NCI-H2227 (cell line): ENCODE results near the gene UBE2L5.
"Not testable (repeated sequence)": the region's sequence is repeated elsewhere in the genome, so short reads cannot be mapped to it uniquely, and the experiment has no call there.

ENCODE experiments used
- DNase-seq: peaks from one replicate; lab custom pipeline; 2025; ENCODE audit not compliant: unreplicated experiment; lab: John Stamatoyannopoulos, UW

The UBE2L5 gene

DNA sequence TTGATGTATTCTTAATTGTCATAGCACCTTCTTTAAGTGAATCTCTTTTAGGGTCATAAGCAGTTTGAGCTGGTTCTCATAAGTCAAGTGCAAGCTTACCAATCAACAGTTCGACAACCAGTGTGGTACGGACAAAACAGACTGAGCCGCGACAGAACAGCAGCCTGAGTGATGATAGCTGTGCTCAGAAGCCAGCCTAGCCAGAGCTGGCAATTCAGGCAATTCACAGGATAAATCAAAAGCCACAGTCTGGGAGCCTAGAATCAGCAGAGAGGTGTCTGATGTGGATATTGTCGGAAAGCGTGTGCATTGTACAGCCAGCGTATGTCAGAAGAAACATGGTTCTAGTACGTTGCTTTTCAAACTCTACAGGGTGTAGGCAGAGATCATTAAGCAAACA is 14.9 kb downstream of the UBE2L5 start:
- DNase-seq = no peak

DNA sequence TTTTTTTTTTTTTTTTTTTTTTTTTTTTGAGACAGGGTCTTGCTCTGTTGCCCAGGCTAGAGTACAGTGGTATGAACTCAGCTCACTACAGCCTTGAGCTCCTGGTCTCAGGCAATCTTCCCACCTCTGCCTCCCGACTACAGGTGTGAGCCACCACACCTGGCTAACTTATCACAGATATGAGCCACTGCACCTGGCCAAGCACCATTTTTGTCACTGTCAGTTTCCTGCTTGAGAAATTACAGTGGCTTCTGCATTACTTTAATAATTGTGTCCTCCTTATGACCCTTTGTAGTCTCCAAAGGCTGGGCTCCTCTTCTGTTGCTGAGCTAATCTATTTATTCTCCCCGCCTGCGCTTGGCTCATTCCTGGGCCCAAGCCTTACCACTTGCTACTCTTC is 16.0 kb downstream of the UBE2L5 start:
- DNase-seq = no peak

DNA sequence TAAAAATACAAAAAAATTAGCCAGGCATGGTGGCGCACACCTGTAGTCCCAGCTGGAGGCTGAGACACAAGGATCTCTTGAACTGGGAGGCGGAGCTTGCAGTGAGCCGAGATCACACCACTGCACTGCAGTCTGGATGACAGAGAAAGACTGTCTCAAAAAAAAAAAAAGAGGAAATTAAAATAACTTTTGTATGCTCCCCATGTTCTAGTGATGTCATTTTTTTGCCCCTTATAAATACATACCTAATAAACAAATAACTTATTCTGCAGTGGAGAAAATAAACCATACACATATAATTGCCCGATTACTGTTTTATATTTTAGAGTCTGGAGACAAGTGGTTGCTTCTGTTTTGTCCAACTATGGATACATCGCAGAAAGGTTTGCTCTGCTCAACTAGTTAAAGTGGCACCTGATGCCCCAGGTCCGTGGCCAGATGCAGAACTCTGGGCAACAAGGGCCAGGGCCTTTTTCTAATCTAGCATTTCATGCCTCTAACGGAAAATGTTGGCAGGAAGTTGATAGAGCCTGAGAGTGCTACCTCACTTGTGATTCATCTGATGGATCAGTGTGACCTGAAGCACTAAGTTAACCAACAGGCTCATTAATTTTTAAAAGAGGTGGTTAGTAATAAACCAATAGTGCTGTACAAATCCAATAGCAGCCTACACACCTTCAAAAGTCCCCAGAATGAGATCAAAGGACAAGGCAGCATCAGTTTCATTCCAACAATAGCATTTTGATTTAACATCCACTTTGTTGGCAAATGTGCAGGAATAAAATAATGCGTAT is 18.8 kb downstream of the UBE2L5 start:
- DNase-seq = no peak

DNA sequence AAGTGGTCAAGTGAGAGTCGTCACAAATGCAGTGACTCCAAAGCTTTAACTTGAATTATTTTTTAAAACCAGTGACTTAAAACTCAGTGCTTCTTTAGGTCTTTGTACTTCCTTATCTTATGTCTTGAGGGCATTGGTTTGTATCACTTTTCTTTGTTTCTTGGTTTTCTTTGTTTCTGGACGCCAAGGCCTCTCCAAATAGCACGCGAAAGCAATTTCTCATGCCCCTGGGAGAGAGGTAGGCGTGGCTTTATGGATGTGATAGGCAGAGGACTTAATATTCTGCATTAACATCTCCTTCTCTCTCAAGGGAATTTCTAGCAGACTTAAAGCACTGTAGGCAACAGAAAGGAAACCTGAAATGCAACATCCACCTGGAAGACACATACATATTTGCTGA is 20.6 kb downstream of the UBE2L5 start:
- DNase-seq = peak; percentile 2

DNA sequence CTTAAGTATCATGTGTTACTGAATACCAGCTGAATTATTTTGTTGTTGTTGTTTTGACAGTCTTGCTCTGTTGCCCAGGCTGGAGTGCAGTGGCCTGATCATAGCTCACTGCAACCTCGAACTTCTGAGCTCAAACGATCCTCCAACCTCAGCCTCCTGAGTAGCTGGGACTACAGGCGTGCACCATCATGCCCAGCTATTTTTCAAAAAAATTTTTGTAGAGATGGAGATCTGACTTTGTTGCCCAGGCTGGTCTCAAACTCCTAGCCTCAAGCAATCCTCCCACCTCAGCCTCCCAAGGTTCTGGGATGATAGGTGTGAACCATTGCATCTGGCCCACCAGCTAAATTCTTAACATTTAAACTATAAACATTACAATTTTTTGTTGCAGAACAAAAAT is 21.2 kb downstream of the UBE2L5 start:
- not testable (repeated sequence) for DNase-seq

DNA sequence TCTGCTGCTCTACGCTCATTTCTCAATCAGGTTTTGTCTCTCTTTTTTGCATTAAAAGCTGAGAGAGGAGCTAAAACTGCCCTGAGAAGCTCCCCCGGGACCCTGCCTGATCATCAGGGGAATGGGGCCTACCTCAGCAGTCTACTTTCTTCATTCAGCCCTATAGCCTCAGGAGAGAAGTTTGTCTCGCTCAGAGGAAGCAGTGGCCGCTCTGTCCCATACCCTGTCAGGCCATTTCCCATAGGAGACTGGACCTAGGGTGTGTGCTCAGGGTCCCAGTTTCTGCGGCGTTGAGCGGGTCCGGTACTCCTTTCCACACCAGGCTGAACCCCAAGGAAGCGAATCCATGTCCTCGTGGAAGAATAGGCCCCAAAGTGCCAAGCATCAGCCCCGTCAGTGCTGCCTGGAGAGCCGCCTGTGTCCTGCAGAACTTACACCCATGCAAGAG is 21.7 kb downstream of the UBE2L5 start:
- DNase-seq = no peak

DNA sequence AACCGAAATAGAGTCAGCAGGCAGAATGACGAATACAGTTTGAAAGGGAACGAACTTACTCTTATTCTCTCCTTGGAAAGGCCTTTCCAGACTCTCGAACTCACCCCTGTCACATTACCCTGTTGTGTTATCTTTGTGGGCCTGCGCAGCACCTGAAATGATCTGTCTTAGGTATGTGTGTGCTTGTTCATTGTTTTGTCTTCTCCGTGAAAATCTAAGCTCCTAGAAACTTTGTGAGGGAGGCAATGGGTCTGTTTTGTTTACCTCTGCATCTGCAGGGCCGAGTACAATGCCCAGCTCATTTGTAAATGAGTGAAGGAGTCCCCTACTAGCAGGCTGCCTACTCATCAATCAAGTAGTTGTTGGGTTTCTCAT is 23.8 kb downstream of the UBE2L5 start:
- DNase-seq = no peak

DNA sequence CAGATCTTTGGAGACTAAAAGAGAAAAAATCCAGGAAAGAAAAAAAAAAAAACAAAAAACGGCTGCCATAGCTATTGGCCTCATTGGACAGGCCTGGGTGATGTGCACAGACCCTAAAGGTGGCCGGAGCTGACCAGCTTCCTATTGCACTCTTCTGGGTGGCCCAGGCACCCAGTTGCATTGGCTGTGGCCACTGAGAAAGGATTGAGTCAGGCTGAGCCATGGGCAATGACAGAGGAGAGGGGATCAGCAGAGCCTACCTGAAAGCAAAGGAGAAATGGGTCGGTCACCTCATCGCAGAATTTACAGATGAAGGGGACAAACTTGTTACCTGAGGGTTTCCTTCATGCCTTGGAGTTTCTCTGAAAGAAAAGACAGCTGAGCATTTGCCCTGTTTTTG is 26.1 kb downstream of the UBE2L5 start:
- no peak for DNase-seq

DNA sequence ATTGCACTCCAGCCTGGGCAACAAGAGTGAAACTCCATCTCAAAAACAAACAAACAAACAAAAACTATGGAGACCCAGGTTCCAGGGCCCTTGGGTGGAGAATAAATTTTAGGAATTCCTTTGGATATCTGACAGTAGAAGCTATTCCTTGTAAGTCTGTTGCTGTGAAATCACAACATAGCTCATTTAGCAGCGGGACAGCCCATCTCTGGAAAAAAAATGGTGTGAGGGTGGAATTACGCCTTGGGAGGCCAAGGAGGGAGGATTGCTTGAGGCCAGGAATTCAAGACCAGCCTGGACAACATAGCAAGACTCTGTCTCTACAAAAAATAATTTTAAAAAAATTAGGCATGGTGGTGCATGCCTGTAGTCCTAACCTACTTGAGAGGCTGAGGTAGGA is 27.8 kb downstream of the UBE2L5 start:
- DNase-seq = no peak

DNA sequence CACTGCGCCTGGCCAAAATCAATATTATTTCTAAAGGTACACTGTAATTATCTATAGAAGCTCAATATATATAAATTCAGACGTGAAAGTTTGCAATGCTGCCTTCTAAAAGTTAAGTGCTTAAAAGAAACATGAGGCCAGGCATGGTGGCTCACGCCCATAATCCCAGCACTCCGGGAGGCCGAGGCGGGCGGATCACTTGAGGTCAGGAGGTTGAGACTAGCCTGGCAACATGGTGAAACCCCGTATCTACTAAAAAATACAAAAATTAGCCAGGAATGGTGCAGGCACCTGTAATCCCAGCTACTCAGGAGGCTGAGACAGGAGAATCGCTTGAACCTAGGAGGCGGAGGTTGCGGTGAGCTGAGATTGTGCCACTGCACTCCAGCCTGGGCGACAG is 29.2 kb downstream of the UBE2L5 start:
- not testable (repeated sequence) for DNase-seq

DNA sequence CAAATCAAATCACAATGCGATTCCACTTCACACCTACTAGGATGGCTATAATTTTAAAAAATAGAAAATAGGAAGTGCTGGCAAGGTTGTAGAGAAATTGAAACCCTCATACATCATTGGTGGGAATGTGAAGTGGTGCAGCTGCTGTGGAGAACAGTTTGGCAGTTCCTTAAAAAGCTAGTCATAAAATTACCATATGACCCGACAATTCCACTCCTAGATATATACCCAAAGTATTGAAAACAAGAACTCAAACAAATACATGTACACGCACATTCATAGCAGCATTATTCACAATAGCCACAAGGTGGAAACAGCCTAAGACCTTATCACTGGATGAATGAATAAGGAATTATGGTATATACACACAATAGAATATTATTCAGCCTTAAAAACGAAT is 31.4 kb downstream of the UBE2L5 start:
- DNase-seq = no peak

DNA sequence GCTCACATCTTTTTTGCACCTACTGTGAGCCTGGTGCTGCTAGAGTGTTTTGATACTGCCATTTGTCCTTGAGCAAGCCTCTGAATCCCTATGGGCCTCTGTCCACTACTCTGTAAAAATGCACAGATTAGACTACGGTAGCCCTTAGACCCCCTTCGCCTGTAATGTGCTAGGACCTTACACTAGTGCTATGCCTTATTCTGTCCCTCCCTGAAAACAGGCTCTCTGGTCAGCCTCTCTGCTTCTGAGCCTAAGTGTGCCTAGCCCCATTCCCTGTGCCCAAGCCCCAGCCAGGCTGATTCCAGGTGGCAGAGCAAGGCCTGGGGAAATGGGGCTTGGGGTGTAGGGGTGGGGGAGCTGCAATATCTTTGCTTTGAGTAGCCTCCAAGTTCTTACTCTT is 32.7 kb downstream of the UBE2L5 start:
- no peak for DNase-seq

DNA sequence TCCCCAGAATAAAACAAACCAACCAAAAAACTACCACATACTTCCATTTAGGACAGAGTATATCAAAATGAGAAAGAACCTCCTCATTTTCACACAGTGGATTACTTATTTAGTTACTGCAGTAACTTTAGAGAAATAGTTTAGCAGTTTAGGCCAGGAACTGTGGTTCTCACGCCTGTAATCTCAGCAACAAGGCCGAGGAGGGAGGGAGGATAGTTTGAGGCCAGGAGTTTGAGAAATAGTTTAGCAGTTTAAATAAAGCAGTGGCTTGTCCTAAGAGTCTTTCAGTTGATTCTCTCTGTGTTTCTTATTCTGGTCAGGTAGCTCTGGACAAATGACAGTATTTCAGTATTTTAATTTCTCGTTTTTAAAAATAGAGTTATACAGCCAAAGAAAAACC is 34.0 kb downstream of the UBE2L5 start:
- DNase-seq = no peak

DNA sequence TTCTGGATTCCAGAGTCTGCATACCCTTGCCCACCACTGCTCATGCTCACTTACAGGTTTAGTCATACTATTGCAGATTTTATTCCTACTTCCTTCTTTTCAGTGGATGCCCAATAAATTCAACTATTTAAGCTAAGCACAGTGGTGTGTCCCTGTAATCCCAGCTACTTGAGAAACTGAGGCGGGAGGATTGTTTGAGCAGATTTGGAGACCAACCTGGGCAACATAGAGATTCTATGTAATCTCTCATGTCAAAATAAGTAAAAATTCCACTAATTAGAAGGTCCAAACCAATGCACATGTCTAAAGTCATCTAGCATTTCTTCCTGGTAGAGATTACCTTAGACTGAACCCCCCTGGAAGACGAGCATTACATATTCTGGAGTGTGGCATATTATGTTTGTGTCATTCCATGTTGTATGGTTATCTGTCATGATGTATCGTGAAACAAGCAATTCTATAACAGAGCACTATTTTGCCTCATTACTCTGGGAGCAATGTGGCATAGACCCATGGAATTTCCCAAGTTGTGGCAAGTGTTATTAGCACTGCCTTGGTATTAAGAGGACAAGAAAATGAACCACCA is 35.1 kb downstream of the UBE2L5 start:
- no peak for DNase-seq

DNA sequence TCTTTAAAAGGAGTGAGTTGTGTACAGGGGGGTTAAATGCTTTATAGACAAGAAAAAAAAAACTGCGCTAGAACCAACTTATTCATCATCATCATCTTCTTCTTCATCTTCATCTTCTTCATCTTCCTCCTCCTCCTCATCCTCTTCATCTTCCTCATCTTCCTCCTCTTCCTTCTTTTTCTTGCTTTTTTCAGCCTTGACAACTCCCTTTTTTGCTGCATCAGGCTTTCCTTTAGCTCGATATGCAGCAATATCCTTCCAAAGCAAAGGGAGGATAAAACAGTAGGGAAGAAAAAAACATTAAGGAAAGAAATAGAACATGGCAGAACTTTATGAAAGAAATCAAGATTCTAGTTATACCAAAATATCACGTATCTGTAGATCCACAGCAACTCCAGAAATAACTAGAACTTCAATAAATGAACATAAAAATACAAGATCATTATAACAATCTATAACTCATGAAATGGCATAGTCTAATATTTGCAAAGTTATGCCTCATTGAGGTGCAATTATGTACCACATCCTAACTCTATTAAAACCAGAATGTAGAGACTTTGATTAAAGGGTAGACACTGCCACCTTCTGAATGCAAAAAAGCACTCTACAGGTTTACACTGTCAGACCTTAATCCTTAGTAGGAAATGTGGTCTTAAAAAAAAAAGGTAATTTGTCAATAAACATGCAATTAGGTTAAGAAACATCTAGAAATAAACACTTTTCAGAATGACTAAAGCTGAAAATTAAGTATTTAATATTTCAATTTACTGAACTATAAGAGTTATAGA is 39.2 kb downstream of the UBE2L5 start:
- DNase-seq = peak; percentile 3

DNA sequence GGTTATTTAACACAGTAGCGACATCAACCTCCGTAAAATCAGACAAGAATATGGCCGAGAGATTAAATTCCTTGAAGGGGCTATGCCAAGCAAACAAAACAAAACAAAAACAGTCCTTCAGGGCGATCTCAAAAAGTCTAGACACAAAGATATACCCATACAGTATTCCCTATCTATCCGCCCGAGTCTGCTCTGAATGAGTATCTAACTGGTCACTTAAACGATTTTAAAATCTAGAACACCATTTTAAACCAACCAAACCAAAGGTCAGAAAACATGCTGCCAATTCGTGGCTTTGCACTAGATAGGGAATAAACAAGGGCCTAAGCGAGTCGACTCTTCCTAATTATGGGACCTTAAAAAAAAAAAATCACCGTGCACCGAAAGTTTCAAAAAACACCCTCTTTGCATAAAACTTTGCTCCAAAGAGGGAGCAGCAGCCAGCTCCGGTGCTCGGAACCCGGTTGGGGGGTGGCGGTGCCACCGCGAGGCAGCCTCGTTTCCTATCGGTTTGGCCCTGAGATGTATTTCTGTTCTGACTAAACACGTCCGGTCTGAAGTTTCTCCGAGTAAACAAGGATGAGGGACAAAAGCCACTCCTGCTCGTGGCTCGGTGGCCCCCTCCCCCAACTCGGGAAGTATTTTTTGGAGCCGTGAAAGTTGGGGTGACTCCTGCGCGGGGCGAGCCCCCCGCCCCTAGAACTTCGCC is 41.6 kb downstream of the UBE2L5 start:
- DNase-seq = peak; percentile 54

DNA sequence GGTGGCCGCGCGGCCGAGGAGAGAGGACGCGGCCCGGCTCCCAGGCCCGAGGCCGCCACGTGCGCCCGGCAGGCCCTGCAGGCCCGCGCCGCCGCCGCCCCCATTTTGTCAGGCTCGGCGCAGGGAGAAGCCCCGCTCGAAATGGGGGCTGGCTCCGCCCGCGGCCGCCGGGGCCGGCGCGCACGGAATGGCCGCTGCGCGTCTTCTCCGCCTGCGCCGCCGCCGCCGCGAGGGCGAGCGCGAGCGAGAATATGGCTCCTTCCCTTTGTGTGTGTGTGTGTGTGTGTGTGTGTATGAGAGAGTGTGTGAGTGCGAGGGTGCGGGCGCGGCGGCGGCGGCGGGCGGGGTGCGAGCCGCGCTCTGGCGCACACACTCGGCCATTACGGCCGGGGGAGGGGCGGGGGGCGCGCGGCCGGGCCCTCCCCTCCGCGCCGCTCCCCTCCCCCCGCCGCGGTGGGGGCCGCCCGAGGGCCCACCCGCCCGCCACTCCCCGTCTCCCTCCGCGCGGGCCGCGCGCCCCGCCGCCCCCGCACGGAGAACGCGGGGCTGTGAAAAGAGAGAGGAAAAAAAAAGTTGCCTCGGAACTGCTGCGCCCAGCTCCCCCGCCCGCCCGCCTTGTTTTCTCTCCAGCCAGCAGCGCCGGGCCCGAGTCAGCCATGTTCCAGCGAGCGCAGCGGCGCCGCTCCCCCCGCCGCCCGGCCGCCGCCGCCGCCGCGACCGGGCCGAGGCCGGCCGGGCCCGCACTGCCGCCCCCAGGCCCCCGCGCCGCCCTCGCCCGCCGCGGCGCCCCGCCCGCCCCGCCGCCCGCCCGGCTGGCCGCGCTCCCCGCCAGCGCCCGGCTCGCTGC is 42.4 kb downstream of the UBE2L5 start:
- DNase-seq = peak; percentile 85

DNA sequence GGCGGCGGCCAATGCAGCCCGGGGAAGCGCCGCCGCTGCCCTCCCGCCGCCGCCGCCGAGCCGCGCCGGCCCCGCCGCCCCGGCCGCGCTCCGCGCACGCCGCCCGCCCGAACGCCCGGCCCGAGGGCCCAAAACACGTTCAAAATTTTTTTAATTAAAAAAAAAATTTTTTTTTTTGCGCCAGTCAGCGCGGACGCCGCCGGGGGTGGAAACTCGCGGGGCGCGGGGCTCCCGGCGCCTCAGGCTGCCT is 43.0 kb downstream of the UBE2L5 start:
- no peak for DNase-seq

DNA sequence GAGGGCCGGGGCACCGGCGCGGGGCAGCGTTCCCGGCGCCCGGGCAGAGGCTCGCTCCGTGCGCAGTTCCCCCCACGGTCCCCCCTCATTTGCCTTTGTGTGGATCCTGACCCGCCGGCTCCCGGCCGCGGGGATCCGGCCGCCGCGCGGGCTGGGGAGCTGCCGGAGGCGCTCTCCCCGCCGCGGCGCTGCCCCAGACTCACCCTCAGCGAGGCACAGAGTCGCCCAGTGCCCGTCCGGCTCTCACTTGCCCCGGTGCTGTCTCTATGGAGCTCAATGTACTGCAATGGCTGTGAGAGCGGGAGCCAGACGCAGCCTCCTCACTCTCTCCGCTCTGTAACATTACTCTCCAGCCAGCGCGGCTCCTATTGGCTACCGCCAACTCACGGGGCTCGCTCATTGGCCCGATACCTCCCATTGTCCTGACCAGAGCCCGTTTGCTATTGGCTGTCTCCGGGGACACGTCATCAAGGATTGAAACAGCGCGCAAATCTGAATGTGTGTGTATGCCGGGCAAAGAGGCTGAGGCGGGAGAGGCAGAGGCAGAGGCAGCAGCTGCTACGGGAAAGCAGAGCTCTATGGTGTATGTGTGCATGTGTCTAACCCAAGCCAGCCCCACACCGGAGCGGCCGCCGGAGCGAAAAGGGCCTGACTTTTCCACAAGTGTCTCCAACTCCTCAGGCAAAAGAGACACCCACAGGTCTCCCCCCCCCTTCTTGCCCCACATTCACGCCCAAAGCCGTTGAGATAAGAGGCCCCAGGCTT is 43.5 kb downstream of the UBE2L5 start, which contains the start of gene HMGB1:
TSS of gene HMGB1 (minus strand) at position 344 of the 765 bp plus-strand sequence. CDS start 2,256 bp downstream, outside the sequence.
- DNase-seq = peak; percentile 97

DNA sequence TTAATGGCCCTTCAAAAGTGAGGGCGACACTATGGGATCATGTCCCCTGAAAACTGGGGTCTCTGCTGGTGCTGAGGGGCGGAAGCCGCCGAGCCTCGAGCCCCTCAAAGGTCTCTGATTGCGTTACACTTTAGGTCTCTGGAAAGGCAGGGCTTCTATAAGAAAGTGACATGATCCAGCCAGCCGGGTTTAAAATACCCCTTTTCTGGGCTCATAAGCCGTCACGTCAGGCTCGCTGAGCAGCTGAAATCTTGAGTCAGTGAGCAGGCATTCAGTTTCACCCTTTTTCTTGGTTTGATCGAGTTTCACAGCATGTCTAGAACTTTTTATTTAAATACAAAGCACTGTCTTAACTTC is 44.0 kb downstream of the UBE2L5 start:
- DNase-seq = peak; percentile 16
